Inferior parietal cortex (tissue), 1 donor: ENCODE measurements around the gene APBB3.

ENCODE experiments used
- DNase-seq: peaks from one replicate; pipeline ENCODE4 v3.0.0-alpha.2; 2016; ENCODE audit errors: extremely low spot score

The APBB3 gene

DNA sequence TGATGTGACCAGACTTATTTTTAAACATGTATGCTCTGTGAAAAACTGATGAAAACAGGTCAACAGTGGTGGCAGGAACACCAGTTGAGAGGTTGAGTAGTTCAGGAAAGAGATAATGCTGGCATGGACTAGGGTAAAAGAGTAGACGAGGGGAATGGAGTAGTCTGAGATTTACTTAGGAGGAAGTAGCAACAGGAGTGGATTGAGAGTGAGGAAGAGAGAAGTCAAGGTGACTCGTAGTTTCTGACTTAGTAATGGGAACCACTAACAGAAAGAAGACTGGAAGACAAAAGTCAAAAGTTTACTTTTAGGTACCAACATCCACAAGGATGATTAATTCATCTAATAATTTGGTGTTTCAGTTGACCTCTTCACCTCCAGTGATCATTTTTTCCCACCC lies 10.7 kb downstream of the APBB3 start:
- DNase-seq, result no peak

DNA sequence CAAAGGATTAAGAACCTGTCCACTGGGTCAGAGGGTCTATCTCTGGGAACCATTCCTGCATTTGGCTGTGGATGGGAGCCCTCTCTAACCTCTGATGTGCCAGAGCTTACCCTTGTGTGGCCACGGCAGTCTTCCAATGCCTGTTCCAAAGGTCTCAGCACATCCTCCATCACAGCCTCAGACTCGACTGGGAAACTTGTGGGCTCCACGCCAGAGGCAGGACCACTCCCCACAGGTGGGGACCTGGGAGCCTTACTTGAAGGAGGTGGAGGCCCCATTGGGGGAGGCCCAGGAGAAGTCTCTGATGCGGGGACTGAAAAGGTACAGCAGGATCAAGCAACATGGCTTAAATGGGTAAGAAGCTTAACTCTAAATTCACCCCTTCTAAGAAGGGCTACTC lies 12.5 kb downstream of the APBB3 start:
- no peak for DNase-seq

DNA sequence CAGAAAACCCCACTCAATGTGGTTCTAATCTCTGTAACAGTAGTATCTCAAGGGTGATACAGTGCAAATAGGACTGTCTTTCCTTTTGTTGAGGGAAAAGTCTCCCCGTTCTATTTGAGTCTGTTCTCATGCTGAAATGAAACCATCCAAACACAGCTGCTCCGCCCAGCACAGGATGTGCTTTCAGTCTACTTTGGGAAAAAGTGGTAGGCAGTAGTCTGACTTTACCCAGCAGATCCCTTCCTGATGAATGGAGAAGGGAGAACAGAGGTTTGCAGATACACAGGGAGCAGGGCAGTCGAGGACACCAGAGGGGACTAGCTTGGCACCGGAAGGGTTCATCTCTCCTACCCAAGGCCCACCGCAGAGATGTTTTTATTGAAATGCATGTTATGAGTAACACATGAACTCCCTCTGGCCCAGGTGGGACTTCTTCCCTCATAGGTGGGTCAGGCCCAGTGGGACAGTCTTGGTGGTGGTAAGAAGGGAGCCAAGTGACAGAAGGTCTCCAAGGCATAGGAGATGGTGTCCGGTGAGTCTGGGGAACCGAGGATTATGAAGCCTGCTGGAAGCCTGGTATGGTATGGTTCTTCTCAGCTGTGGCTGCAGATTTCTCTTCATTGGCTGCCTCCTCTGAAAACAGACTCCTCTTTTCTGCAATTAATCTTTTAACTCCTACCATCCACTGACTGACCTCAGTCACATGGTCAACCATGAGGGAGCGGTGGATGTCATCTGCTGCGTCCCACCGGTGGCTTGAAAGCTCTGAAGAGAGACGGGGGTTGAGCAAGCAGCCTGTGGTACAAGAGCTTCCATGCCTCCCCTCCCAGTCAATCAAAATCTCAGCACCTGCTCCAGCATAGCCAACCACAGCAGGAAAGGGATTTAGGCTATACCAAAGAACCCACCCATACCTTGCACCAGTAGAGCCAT lies 14.0 kb downstream of the APBB3 start:
- no peak for DNase-seq

DNA sequence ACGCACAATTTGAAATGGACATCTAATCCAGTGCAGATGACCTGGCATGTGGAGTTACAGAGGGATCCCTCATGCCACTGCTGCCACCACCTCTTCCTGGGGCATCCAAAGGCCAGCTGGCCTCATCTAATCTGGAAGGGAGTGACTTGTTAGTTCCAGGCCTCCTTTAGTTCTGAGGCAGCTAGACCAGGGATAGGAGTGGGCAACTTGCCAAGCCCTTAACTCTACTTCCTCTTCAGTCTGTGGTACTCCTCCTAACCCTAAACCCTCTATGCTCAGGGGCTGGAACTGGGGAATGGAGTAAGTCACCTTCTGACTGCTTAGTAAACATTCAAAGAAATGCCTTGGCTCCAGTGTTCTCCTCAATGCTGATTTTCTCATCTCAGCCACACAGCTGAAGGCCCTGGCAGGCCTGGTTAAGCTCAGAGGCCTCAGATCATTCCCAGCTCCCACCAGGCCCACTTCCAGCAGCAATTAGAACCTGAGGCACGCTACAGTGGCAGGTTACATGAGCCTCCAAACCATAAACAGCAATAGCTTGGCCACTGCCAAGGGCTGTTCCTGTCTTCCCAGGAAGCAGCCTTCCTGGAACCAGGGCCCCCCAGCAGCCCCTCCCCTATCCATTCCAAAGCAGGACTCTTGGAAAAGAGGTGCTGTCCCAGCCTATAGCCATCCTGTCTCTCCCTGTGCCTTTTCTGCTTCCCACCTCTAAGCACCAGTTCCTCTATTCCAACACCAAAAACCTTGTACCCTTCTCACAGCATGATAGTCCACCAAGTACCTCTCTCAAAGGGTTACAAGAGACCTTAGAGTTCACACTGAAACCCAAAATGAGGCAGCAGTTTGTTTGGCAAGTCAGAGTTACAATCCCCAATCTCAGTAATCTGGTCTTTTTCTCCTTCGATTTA lies 14.9 kb downstream of the APBB3 start:
- peak; percentile 51 for DNase-seq

DNA sequence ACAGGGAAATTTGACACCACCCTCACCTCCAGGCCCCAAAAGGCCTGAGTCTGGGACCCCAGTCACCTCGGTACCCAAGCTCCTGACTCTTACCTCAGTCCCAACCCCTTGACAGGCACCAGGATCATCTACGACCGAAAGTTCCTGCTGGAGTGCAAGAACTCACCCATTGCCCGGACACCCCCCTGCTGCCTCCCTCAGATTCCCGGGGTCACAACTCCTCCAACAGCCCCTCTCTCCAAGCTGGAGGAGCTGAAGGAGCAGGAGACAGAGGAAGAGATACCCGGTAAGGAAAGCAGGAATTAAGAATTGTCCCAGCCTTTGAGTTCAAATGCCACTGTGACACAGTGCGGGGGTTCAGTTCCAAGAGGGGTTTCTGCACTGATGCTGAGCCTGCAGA lies 15.6 kb downstream of the APBB3 start:
- no peak for DNase-seq

DNA sequence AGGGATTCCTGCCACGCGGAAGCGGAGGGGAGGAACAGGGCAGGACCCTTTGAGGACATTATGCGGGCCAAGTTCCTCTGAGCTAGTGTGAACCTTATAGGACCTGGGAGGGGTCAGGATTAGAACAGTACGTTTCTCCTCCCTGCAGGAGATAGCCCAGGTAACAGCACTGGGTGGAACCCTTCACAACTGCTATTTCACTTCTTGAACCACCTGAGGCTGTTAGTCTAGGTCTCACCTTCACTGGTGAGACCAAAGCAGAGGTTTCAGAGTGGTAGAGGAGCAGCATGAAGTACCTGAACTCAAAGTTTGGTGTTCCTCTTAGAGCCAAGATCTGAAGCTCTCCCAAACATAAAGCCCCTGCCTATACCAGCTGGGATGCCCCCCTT lies 16.1 kb downstream of the APBB3 start:
- DNase-seq, result no peak

DNA sequence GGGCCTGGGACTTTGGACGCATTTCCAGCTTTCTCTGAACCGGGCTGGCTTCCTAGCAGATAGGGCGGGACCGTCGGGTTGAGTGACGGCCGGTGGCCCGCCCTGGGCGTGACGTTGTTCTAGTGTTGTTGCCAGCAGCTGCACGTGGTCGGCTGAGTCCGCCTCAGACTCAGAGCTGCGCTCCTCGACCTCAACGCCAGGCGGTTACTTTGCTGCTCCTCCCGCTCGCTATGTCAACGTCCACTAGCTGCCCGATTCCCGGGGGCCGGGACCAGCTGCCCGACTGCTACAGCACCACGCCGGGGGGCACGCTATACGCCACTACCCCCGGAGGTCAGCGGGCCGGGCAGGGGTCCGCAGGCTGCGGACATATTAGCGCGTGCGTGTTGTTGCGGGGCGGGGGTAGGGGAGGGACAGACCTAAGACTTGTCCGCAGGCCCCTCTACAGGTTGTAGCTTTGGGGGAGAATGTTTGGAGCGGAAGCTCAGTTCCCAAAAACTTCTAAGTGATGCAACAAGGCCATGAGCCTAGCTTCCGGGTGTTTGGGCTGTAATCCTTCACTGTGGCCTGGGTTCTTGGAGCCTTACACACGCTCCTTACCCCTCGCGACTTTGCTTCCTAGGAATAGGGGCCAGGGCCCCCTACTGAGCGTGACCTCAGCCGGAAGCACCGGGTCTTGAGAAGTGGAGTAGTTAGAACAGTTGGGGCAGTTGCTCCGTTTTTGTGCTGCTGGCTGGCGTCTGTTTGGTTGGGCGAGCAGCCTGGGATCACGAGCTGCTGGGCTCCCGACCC lies 16.7 kb downstream of the APBB3 start, which contains the start of gene EIF4EBP3:
Gene EIF4EBP3, plus strand, starts transcription at position 155 of the 792 bp plus-strand sequence. Its CDS starts 76 bp downstream, at position 231.
- DNase-seq, result peak; percentile 94

DNA sequence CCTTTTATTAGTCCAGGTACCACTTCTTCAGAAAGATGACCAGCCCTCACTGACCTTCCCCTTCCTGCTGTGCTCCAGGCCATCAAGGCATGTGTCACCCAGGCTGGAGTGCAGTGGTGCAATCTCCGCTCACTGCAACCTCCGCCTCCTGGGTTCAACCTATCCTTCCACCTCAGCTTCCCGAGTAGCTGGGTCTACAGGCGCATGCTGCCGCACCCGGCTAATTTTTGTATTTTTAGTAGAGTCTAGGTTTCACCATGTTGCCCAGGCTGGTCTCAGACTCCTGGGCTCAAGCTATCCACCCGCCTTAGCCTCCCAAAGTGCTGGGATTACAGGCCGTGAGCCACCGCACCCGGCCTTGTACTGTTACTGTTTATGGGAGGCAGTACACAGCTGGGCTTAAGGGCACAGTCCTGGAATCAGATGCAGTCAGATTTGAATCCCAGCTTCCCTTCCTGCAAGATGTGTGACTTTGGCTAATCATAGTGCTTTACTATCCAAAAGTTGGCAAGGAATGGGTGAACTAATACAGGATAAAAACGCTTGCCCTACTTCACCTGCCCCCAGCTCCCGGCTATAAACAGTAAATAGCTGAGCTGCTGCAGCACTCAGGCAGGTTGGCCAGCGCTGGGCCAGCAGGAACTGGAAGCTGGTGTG lies 17.4 kb downstream of the APBB3 start:
- DNase-seq, result no peak

DNA sequence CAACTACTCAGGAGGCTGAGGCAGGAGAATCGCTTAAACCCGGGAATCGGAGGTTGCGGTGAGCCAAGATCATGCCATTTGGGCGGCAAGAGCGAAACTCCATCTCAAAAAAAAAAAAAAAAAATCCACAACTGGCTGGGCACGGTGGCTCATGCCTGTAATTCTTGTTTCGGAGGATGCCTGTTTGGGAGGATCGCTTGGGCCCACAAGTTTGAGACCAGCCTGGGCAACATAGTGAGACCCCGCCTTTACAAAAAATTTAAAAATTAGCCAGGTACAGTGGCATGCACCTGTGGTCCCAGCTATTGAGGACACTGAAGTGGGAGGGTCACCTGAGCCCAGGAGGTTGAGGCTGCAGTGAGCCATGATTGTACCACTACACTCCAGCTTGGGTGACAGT lies 18.8 kb downstream of the APBB3 start:
- DNase-seq, result no peak

DNA sequence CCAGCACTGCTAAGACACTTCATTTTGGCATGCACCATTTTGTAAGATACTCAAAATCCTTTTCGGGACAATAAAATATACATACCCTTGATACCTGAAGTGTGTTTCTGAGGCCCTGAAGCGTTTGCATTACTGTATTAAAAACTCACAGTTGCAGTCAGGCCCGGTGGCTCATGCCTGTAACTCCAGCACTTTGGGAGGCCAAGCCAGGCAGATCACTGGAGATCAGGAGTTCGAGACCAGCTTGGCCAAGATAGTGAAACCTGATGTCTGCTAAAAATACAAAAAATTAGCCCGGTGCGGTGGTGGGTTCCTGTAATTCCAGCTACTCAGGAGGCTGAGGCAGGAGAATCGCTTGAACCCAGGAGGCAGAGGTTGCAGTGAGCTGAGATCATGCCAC lies 19.4 kb downstream of the APBB3 start:
- DNase-seq, result no peak

DNA sequence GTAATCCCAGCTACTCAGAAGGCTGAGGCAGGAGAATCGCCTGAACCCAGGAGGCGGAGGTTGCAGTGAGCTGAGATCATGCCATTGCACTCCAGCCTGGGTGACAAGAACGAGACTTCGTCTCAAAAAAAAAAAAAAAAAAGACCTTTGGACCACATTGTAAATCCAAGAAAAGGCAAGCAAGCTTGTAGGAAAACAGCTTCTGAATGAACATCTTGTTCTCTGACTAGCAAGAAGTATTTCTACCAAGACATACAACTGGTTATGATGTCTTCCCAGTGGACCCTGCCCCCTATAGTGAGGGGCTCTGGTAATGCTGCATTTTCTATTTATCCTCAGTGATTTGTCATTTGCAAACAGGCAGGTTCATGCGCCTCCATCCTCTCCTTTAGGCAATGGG lies 21.4 kb downstream of the APBB3 start:
- no peak for DNase-seq

DNA sequence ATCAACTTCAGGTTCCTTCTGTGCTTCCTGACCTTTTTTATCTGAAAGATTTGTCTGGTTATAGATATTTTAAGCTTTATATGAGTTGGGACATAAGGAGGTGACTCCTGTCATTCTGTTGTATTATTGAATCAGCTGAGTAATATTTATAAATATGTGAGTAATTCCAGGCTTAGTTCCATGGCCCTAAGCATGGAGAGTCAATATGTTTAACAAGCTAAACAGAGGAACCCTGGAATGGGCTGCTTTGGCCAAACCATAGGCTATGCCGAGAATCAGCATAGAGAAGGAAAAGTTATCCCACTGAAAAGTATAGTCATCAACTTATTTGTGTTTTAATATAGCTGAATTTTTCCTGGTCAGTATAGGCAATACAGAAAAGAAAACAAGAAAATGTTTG lies 24.2 kb downstream of the APBB3 start:
- DNase-seq, result no peak

DNA sequence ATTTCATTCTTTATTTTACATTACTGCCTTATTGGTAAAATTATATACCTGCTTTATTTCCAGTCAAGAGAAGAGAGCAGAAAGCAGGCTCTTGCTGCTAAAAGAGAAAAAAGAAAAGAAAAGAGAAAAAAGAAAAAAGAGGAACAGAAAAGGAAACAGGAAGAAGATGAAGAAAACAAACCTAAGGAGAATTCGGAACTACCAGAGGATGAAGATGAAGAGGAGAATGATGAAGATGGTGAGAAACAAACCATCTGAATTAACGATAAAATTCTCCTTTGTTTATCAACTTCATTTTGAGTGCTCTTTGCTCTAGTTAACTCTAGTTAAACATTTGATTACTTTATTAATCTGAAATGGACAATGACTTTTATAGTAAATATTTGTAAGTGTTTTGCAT lies 40.4 kb downstream of the APBB3 start:
- DNase-seq, result no peak

DNA sequence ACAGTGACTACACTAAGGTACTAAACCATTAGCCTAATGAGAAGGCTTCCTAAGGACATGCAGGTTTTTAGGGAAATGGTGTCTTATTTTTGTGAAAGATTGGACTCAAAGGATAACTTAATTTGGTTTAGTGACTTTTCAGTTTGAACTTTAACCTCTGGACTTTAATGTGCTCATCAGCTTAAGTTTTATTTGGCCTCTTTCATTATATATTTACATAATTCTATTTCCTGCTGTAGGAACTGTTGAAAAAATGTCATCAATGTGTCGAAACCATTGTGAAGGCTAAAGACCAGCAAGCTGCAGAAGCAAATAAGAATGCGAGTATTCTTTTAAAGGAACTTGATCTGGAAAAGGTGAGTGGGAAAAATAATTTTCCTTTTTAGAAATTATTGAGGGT lies 51.3 kb downstream of the APBB3 start:
- DNase-seq, result no peak

DNA sequence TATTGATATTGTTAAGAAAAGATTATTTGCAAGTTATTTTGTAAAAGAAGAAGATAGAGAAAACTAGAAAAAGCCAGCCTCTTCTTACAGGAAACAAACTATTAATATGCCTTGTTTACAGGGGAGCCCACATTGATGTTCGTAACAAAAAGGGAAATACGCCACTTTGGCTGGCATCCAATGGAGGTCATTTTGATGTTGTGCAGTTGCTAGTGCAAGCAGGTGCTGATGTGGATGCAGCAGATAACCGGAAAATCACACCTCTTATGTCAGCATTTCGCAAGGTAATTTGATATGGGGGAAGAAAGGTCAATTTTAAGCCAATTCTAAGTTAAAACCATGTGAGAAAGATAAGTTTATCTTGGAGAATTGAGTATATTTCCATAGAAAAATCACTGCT lies 54.5 kb downstream of the APBB3 start:
- DNase-seq, result no peak
